Fibroblast of peridontal ligament (primary cell): ENCODE results near the gene GTF2A1.
A peak's percentile ranks its signal among the peaks of the same experiment; 100 is the strongest.
"Not testable (repeated sequence)": the region's sequence is repeated elsewhere in the genome, so short reads cannot be mapped to it uniquely, and the experiment has no call there.

ENCODE experiments used
- DNase-seq: peaks from one replicate; pipeline ENCODE4 v3.0.0-alpha.2; 2010; ENCODE audit errors: extremely low read depth

GTF2A1 gene

DNA sequence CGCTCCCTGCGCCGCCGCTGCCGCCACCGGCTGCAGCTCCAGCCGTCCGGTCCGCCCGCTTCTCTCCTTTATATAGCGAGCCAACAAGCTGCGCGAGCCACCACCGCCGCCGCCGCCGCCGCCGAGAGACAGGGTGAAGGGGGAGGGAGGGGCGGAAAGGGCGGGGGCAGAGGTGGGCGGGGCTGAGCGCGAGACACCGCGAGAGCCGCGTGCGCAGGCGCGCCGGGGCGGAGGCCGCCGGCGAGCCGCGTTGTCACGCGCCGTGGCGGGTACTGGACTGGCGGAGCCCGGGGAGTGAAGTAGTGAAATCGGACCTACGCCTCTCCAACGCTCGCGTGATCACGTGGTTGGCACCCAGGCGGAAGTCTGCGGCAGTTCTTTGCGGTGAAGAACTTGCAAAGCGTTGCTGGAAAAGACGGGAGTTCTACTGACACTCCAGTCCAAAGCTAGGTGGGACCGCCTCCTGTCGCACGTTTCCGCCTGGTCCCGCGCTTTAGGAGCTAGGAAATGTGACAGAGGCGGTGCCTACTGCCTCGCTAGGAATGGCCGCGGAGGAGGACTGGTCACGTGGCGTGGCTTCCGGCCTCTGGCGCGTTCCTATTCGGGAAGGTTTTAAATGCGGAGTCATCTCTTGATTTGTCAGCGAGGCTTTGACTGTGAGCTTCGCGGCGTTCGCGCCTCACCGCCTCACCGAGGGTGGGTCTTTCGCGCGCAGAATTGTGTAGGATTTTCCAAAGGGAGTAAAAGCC, at the start of gene GTF2A1:
TSS of gene GTF2A1 (minus strand) at position 130 of the 749 bp plus-strand sequence. CDS start 441 bp downstream, outside the sequence.
- peak; percentile 96 for DNase-seq

DNA sequence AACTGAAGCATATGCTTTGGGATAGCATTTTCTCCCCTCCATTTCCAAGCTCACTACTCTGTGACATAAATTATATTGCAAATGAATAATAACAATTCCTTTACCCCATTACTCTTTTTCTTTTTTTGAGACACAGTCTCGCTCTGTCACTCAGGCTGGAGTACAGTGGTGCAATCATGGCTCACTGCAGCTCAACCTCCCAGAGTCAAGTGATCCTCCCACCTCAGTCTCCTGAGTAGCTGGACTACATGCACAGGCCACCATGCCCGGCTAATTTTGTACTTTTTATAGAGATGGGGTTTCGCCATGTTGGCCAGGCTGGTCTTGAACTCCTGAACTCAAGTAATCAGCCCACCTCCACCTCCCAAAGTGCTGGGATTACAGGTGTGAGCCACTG, 49.2 kb upstream of the GTF2A1 start:
- no peak for DNase-seq

DNA sequence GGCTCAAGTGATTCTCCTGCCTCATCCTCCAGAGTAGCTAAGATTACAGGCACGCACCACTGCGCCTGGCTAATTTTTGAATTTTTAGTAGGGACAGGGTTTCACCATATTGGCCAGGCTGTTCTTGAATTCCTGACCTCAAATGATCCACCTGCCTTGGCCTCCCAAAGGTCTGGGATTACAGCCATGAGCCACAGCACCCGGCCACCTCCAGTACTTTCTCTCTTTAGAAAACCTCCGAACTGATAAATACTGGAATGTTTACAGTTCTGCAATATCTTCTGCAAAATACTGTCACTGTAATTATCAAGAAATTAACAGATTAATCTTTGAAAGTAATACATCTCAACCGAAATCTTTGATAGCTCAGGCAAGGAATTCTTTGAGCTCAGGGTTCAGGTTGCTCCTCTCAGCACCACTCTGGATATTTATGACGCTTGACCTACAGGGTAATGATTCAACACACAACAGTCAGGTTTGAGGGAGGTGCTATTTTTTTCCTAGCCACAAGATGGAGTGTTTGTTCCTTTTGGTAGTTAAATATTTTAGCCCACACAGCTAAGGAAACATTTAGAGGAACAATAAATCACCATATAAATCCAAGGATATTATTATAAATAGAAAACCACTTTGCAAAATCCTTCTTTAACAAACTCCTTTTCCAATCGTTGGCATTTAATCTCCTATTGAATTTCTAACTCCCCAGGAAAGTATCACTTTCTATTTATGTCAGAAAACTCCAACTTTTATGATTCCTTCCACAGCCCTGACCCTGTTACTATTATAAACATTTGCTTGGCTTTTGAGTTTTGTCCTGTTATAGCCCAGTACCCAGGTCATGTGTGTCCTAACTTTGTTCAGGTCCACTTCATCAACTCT, 48.6 kb upstream of the GTF2A1 start:
- DNase-seq: peak; percentile 90

DNA sequence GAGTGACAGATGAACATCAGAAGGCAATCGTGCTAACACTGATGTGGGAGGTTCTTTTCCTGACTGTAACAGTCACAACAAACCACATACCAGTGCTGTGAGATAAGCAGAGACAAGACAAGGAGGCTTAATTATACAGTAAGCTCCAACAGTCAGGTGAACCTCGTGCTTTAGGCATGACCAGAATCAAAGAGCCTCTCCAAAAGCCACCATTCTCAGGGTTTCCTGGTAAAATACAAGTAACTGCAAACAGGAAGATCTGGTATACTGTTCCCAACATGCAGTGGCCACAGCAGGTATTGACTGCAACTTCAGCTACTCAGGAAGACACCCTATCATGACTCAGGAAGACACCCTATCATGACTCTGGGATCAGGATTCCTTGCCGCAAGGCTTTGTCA, 47.3 kb upstream of the GTF2A1 start:
- DNase-seq: no peak

DNA sequence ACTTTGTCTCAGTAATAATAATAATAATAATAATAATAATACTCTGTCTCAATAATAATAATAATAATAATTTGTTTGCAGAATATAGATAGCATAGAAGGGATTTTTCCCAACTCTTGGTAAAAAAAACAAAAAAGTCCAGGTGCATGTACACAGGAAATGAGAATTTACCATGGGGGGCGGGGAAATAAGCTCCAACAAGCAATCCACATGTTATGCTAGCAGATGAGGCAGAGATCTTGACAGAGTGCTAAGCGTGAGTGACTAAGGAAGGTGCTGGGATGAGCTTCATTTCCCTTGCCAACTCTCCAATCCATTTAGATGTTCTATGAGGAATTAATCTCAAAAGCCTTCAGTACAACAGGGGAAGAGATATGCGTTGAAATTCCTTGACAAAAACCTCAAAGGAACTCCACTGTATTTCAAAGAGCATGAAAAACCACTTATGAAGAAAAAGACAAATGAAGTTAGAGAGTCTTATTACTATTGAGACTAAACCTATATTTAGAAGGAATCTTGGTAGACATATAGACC, 44.9 kb upstream of the GTF2A1 start:
- no peak for DNase-seq

DNA sequence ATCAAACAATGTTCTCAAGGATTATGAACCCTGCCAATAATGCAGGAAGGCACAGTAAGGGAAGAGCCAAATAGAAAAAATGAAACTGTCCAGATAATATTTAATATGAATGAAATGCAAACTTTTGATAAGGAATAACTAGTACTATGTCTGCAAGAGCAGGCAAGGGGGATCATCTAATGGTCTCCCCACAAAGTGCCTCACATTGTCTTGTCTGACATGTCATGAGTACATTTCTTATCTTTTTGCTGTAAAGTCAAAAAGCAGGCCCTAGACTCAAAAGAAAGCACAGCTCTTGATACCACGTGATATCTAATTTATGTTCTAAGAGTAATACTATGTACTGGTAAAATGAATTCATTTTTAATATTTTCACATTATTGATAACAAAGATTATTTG, 43.9 kb upstream of the GTF2A1 start:
- DNase-seq: no peak

DNA sequence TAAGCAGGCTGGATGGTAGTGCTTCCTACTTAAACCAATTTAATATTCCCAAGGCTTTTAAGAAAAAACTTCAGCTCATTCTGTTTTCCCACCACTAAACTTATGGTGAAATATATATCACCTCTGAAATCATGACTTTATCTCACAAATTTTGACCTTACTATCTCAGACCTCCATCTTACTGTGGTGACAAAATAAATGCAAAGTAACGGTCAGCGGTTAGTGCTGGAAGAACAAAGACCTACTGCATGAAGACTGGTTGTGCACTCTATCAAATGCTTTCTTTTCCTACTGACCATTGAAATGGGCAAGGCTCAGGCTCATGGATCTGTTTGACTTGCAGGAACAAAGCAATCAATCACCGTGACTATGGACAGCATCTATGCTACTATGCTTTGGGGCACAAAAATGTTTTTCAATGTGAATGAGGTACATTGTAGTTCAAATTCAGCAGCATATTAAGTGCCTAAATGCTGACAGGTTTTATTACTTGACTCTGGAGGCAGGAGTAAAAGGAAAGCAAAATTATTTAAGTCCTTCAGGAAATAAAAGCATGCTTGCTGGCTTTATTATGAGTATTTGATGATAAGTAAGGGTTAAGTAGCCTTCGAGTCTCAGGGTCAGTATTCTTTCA, 43.1 kb upstream of the GTF2A1 start:
- DNase-seq: no peak

DNA sequence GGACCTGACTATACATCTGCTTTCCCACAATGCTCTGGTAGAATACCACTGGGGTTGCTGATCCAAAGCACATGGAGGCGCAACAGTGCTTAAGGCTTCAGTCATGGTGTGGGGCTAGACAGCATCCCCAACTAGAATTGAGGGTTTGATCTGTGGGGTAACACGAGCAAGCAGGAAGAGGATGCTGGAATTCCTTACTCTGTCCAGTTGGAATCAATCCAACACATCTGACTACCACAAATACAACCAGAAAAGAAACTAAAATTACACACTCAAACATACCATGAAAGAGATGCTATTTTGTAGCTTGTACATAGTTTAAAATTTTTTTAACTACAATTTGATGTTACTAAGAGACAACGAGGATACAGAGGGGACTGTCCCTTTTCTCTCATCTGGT, 40.4 kb upstream of the GTF2A1 start:
- peak; percentile 27 for DNase-seq

DNA sequence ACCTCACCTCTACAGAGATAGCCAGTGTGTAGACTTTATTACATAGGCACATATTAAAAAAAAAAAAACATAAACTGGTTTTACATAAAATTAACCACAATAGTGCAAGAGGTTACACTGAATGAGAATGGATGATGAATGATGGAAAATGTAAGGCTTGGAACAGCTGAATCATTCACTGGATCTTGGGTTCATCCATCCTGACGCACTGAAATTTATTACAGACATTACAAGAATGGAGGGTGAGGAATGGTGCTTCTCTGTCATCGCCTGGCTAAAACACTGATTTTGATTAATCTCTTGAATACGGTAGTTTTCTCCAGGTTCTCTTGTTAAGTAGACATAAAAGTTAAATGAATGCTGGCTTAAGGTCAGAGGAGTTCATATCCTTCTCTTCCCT, 40.0 kb upstream of the GTF2A1 start:
- DNase-seq: no peak

DNA sequence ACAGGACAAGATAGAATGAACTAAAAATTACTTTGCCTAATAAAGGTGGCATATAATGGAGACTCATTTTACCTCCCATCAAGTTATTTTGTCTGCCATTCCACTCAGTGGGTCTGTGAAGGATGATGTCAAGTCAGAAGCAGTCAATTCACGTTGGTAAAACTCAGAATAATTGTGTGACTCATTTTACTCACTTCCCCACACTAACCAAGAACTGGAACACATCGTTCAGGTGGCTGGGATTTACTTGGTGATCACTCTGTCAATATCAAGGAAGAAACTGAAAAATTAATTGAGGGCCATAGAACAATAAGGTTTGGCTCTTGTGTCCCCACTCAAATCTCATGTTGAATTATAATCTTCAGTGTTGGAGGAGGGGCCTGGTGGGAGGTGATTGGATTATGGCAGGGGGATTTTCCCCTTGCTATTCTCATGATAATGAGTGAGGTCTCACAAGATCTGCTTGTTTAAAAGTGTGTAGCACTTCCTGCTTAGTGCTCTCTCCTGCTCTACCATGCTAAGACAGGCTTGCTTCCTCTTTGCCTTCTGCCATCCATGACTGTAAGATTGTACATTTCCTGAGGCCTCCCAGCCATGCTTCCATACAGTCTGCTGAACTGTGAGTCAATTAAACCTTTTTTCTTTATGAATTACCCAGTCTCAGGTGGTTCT, 35.7 kb upstream of the GTF2A1 start:
- no peak for DNase-seq

DNA sequence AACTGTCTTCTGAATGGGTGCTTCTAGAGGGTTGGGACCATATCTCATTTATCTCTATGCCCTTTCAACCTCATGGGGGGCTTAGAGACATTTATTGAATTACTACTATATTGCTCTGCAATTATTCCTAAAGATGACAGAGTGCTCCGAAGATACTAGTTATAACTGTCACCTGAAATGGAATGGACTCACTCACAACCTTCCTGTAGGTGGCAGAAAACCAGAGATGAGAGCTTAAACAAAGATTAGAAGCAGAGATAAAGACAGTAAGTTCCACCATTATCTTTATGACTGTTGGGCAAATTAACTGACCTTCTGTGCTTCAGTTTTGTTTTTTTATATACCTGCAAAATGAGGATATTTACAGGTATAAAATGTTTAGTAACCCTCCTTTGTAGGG, 31.5 kb upstream of the GTF2A1 start:
- no peak for DNase-seq

DNA sequence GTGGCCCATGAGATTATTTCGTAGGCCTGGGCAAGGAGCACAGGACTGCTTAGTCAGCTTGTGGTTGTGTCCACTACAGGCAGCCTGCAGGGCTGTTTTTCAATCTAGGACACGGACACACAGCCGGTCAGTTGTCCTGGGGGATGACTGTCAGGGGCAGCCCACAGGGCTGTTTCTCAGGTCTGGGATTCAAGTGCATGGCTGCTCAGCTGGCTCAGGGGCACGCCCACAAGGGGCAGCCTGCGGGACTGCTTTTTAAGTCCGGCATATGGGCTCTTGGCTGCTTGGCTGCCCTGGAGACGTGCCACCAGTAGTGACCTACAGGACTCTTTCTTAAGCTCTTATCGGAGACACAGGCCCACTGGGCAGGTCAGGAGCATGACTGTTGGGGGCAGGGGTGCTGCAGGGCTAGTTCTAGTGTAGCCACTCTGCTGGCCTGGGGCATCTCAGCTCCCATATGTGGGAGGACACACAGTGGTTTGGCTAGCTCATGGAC, 26.6 kb upstream of the GTF2A1 start:
- no peak for DNase-seq

DNA sequence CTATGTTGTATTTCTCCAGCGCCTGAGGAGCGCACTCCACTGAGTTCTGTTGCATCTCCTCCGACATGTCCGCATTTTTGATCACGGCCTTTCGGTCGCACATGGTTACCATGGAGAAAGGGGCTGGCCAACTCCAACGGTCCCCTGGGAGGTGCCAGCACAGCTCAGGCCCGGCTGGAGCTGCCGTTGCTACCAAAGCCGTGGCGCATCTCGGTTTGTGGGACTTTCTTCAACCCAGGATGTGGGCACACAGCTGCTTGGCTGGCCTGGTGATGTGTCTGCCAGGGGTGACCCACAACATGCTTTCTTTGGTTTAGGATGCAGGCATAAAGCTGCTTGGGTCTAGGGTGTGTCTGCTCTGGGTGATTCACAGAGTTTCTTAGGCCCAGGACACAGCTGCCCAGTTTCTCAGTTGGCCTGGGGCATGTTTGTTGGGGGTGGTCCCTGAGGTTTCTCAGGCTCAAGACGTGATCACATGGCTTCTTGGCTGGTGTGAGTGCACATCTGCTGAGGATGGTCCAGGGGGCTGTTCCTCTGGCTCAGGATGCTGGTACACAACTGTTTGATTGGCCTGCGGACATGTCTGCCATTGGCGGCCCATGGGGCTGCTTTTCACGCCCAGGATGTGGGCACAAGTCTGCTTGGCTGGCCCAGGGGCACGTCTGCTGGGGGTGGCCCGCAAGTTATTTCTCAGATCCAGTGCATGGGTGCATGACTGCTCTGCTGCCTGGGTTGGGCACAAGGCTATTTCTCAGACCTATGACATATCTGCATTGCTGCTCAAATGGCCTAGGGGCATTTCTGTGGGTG, 25.9 kb upstream of the GTF2A1 start:
- peak; percentile 77 for DNase-seq

DNA sequence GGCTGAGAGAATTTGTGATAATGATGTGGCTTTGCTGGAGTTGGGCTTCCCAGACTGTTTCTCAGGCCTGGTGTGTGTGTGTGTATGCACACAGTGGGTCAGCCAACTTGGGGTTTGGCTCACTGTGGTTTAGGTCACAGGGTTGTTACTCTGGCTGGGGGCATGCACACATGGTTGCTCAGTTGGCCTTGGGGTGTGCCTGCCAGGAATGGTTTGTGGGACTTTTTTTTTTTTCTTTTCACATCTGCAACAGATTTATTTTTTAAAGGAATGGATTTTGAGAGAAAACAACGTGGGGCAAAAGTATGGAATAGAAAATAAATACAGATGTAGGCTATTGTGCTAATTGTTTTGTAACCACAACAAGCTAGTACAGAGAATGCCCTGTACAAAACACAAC, 25.0 kb upstream of the GTF2A1 start:
- peak; percentile 85 for DNase-seq

DNA sequence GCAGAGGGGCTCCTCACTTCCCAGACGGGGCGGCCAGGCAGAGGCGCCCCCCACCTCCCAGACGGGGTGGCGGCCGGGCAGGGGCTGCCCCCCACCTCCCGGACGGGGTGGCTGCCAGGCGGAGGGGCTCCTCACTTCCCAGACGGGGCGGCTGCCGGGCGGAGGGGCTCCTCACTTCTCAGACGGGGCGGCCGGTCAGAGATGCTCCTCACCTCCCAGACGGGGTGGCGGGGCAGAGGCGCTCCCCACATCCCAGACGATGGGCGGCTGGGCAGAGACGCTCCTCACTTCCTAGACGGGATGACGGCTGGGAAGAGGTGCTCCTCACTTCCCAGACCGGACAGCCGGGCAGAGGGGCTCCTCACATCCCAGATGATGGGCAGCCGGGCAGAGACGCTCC, 23.7 kb upstream of the GTF2A1 start:
- DNase-seq: not testable (repeated sequence)

DNA sequence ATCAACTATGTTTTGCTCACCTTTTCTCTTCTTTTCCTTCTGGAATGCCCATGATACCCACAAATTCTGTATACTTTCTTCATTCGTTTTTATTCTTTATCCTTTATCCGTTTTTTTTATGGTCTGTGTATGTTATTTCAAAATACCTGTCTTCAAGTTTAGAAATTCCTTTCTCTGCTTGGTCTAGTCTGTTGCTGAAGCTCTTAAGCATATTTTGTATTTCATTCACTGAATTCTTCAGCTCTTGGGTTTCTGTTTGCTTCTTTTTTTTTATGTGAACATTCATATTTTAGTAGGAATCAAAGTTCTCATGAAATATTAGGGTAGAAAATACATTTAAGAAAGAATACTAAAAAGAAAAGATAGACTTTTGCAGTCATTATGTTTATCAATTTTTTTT, 22.7 kb upstream of the GTF2A1 start:
- DNase-seq: no peak

DNA sequence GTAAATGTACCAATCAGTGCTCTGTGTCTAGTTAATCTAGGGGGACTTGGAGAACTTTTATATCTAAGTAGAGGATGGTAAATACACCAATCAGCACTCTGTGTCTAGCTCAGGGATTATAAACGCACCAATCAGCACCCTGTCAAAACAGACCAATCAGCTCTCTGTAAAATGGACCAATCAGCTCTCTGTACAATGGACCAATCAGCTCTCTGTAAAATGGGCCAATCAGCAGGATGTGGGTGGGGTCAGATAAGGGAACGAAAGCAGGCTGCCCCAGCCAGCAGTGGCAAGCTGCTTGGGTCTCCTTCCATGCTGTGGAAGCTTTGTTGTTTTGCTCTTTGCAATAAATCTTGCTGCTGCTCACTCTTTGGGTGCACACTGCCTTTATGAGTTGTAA, 16.1 kb upstream of the GTF2A1 start:
- not testable (repeated sequence) for DNase-seq

DNA sequence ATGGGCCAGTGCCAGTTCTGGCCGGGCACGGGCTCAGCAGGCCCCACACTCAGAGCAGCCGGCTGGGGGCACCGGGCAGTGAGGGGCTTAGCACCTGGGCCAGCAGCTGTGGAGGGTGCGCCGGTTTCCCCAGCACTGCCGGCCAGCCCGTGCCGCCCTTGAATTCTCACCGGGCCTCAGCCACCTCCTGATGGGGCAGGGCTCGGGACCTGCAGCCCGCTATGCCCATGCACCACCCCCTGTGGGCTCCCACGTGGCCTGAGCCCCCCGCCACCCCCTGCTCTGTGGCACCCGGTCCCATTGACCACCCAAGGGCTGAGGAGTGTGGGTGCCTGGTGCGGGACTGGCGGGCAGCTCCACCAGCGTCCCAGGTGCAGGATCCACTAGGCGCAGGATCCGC, 15.4 kb upstream of the GTF2A1 start:
- DNase-seq: no peak

DNA sequence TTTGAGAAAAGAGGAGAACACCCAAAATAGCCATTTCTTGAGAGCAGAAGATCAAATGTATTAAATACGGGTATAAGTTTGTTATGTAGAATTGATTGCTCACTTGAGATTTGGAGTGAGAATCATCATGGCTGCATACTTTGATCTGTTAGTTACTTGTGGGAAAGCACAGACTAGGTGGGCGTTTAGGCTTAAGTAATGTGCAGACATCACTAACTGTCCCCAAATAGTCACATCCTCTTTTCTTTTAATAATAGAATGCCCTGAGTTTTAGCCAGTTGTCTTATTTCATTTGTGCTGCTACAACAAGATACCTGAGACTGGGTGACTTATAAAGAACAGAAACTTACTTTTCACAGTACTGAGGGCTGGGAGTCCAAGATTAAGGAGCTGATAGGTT, 14.3 kb upstream of the GTF2A1 start:
- no peak for DNase-seq

DNA sequence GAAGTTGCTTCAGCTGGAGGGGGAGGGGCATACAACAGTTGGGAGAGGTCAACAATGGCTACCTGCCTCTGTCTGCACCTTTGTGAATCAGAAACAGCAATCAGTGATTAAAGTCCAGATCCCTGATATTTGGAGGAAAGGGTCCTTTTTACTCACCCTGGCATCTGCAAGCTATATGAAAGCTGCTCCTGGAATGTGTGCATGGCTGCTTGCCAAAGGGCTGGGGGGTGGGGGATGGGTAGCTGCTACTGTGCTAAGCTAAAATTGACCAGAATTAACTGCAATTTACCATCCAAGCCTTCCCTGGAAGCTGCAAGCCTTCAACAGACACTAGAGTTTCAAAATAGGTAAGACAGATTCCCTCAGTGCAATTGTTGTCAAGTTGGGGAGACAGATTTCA, 13.5 kb upstream of the GTF2A1 start:
- DNase-seq: no peak

DNA sequence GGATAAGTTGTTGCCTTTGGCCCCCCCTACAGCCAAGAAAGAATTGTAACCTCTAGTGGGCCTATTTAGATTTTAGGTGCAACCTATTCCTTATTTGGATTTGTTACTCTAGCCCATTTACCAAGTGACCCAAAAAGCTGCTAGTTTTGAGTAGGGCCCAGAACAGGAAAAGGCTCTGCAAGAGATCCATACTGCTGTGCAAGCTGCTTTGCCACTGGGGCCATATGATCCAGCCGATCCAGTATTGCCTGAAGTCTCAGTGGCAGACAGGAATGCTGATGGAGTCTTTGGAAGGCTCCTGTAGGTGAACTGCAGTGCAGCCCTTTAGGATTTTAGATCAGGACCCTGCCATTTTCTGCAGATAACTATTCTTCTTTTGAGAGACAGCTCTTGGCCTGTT, 12.9 kb upstream of the GTF2A1 start:
- no peak for DNase-seq
